Lower leg skin (tissue), 3 donors: ENCODE measurements around the gene COL4A1.

Experiments used
- CTCF ChIP-seq, 3 donors: fragments of 450-650 bp; IDR thresholded peaks; one replicate each; pipeline ENCODE4 v1.5.1; 2016; ENCODE audit warnings: antibody characterized with exemption in 3 of 3, mild to moderate bottlenecking in 3 of 3, moderate library complexity in 2 of 3
- POLR2A ChIP-seq, 2 donors: fragments of 450-650 bp; IDR thresholded peaks; one replicate each; pipeline ENCODE4 v1.6.1; 2016 to 2017; ENCODE audit warnings: antibody characterized with exemption in 2 of 2, mild to moderate bottlenecking in 1 of 2, moderate library complexity in 1 of 2

GRCh38 chr13:110306960-110307766 lies at the start of gene COL4A1, which contains the start of gene COL4A2:
- TF ChIP-seq CTCF (IDR thresholded peaks at IDR 0.05) (no peak), POLR2A (IDR thresholded peaks at IDR 0.05) (no peak)
